ENCODE measurements around the gene ERBB4.

The ERBB4 gene

DNA sequence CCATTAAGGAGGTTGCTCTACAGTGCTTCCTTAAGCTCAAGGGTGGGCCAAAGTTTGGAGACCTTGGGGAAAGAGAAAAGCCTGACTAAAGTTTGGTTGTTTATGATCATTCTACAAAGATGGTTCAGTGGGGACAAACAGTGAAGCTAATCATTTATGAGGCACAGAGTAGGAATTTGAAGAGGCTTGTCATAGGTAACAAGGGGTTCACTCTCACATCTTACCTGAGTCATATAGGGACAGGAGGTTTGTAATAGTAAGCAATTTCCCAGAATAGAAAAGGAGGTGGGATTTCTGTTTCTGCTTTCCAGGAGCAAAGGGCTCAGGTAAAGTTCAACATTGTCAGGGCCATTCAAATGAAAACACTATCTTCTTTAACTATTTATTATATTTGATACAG, 1194.3 kb downstream of the ERBB4 start:
- DNase-seq (ENCODE audit: low spot score): no peak

DNA sequence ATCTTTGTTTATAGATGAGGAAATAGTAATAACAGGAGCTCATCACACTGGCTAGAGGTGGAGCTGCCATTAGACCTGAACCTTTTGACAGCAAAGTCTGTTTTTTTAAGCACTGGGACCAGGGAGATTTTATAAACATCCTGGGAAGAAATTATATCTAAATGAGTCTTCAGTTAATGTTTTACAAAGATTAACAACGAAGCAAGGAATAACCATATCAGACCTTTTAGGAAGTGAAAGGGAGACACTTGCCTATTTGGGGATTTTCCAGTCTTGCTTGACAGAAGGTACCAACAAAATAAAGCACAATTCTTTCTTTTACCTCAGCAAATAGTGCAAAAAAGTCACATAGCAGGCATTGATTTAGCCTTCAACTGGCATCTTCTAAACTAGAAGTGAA, 1205.2 kb downstream of the ERBB4 start:
- no peak for DNase-seq (ENCODE audit: low spot score)

- no peak for DNase-seq (ENCODE audit: low spot score)
Measured at GRCh38 chr2:211331736-211332135, 1206.9 kb downstream of the ERBB4 start.

GRCh38 chr2:211329882-211330281, 1208.7 kb downstream of the ERBB4 start:
- DNase-seq (ENCODE audit: low spot score): no peak

DNA sequence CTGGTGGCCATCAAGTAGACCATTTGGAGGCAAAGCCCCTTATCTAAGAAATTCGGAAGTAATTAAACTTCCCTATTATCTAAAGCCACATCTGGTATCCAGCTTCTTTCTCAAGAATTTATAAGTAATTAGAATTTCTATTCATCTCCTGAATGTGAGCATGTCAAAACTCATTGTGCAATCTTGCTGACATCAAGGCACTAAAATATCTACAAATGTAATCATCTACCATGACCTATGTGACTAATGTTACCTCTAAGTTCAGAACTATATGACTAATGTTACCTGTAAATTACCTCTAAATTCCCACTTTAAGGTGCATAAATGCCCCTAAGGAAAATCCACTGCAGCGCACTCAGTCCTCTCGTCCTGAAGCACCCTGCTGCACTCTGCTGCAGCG, 1209.2 kb downstream of the ERBB4 start:
- DNase-seq (ENCODE audit: low spot score): no peak

DNA sequence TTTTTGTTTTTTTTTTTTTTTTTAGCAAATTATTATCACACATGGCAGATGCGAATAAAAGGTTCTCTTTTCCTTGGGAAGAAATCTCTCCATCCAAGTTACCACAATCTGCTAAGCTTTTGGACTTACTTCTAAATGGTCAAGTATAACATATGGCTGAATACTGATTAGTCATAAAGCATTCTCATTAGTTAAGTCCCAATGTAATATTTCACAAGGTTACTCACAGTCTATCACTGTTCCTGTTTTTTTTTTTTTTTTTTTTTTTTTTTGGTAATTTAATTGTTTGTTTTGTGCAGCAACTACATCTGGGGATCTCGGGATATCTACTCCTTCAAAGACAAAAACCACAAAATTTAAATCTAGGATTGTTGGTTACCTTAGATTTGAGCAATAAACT, 1210.5 kb downstream of the ERBB4 start:
- no peak for DNase-seq (ENCODE audit: low spot score)
